COLO668 (cell line): ENCODE data around the gene HMGB4.
A peak's percentile ranks its signal among the peaks of the same experiment; 100 is the strongest.

Experiments
- DNase-seq: peaks from one replicate; lab custom pipeline; 2025; ENCODE audit not compliant: unreplicated experiment; lab: John Stamatoyannopoulos, UW

Gene HMGB4

GRCh38 chr1:33863779-33864178 is at the start of gene HMGB4:
HMGB4 (plus strand) TSS chr1:33864079; CDS start chr1:33864192, 113 bp downstream.
- DNase-seq: no peak

- DNase-seq: no peak
Observed at GRCh38 chr1:33814166-33814565, 49.7 kb upstream of the HMGB4 start.

GRCh38 chr1:33815061-33815460 is 48.8 kb upstream of the HMGB4 start:
- DNase-seq: no peak

GRCh38 chr1:33818071-33818470 is 45.8 kb upstream of the HMGB4 start:
- DNase-seq: peak; percentile 20

GRCh38 chr1:33819290-33819912 is 44.5 kb upstream of the HMGB4 start:
- no peak for DNase-seq

GRCh38 chr1:33819913-33820311 is 44.0 kb upstream of the HMGB4 start:
- DNase-seq: no peak

- no peak for DNase-seq
Observed at GRCh38 chr1:33820804-33821203, 43.1 kb upstream of the HMGB4 start.

- DNase-seq: no peak
Observed at GRCh38 chr1:33821291-33821690, 42.6 kb upstream of the HMGB4 start.

GRCh38 chr1:33822396-33822795 is 41.5 kb upstream of the HMGB4 start:
- no peak for DNase-seq

GRCh38 chr1:33823401-33823800 is 40.5 kb upstream of the HMGB4 start:
- no peak for DNase-seq

- DNase-seq: no peak
Observed at GRCh38 chr1:33823830-33824229, 40.0 kb upstream of the HMGB4 start.

- DNase-seq: no peak
Observed at GRCh38 chr1:33824321-33824720, 39.6 kb upstream of the HMGB4 start.

GRCh38 chr1:33824971-33825370 is 38.9 kb upstream of the HMGB4 start:
- no peak for DNase-seq

GRCh38 chr1:33825506-33825905 is 38.4 kb upstream of the HMGB4 start:
- DNase-seq: no peak

GRCh38 chr1:33826311-33826710 is 37.6 kb upstream of the HMGB4 start:
- DNase-seq: no peak

- no peak for DNase-seq
Observed at GRCh38 chr1:33826711-33827110, 37.2 kb upstream of the HMGB4 start.

- DNase-seq: no peak
Observed at GRCh38 chr1:33828059-33828458, 35.8 kb upstream of the HMGB4 start.

- DNase-seq: no peak
Observed at GRCh38 chr1:33828654-33829053, 35.2 kb upstream of the HMGB4 start.

GRCh38 chr1:33836911-33837310 is 27.0 kb upstream of the HMGB4 start:
- DNase-seq: no peak

- no peak for DNase-seq
Observed at GRCh38 chr1:33837635-33838034, 26.2 kb upstream of the HMGB4 start.

GRCh38 chr1:33841494-33841893 is 22.4 kb upstream of the HMGB4 start:
- DNase-seq: no peak

- DNase-seq: no peak
Observed at GRCh38 chr1:33842348-33842747, 21.5 kb upstream of the HMGB4 start.

GRCh38 chr1:33844166-33844565 is 19.7 kb upstream of the HMGB4 start:
- DNase-seq: no peak
